Sciatic nerve (tissue), 2 donors: Measurements from ENCODE around the gene CEP131. TPM values are rescaled to one million over a fixed set of nuclear protein-coding genes. Genes with fewer than 3 reads are reported as not detected.
"Not testable (repeated sequence)": the region's sequence is repeated elsewhere in the genome, so short reads cannot be mapped to it uniquely, and the experiment has no call there.

Source experiments
- ATAC-seq: fragments of 200-7000 bp; cut with Tn5 transposase; one replicate; pipeline ENCODE4 v1.9.1; 2020; ENCODE audit warnings: mild to moderate bottlenecking, moderate library complexity
- DNase-seq: peaks from one replicate; pipeline ENCODE4 v3.0.0-alpha.2; 2020; ENCODE audit warnings: low spot score
- intact Hi-C: fragments of 100-400 bp; cut with DNase I; formaldehyde crosslinking; loops from one replicate; pipeline ENCODE4 v1.14.2; 2022
- total RNA-seq: library from RNA; stranded (reverse); fragmentation: NEBNext Ultra II Directional; extraction: Animal tissue kit (Norgen Biotek cat#: 25700); gene quantifications from one replicate; pipeline ENCODE4 v1.2.1, GENCODE V29; 2021
- donor health status: DM: no; HTN: no; CAD: no.
- donor health status: DM: no; HTN: no; CAD: no.

Gene CEP131
- total RNA-seq, 1 donor from 2014 or later = 10.1 TPM

DNA sequence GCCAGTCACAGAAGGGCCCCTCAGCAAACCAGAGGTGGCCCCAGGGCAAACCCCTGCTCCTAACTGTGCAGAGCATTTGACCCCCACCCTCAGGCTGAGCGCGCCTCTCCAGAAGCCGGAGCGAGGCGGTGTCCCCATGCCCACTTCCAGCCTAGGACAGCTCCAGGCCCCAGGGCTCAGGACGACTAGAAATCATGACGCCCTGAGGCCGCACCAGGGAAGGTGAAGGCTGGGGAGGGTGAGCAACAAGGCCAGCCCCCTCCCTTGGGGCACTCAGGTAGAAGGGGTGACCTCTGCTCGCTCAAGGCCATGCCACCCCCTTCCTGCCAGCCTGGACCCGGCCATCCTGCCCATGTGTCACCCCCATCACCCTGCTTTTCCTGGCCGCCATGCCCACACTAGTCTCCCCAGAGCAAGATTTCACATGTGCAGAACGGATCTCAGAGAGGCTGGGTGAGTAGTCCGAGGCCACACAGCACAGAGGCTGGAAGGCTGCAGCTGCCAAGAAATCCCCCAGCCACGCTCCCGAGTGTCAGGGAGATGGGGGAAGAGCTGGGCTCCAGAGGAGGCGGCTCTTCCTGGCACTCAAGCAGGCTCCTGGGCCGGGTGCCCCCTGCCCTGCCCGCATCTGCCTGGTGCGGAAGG lies 59.6 kb downstream of the CEP131 start:
- DNase-seq = no peak
- intact Hi-C loops = no loop called here
- no peak for ATAC-seq

DNA sequence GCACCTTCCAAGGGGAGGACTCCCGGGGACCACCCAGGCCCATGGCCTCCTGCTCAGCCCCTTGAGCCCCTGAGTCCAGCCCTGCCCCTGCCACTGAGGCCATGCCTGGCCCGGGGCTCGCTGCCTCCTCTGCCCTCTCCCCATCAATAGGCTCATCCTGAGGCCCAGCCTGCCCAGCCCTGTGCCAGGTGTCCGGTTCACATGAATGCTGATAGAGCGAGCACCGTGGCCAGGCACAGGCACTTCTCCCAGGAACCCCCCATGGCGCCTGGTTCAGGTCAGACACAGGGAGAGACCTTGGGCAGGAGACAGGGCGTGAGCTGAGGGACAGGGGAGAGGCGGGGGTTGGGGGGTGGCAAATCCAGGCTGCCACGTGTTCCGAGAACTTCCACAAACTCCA lies 60.3 kb downstream of the CEP131 start:
- no peak for DNase-seq
- intact Hi-C loops = no loop called here

DNA sequence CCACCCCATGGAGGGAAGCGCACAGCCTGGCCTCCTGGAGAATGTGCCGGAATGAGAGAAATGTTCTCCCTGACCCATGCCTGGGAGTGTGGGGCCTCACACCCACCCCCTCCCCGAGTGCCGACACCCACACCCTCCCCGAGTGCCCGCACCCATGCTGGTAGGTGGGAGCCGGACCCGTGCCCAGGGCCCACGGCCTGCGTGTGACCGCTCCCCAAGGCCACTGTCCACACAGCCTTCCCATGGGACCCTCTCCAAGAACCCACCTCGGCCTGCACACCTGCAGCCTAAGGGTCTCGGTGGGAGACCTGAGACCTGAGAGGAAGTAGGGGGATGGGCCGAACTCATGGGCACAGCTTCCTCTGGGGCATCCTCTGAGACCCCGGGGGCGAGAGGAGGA lies 60.8 kb downstream of the CEP131 start:
- intact Hi-C loops = no loop called here
- no peak for DNase-seq
- ATAC-seq = no peak

More for the DNA sequence above, 60.3 kb downstream of the CEP131 start:
- no peak for ATAC-seq

DNA sequence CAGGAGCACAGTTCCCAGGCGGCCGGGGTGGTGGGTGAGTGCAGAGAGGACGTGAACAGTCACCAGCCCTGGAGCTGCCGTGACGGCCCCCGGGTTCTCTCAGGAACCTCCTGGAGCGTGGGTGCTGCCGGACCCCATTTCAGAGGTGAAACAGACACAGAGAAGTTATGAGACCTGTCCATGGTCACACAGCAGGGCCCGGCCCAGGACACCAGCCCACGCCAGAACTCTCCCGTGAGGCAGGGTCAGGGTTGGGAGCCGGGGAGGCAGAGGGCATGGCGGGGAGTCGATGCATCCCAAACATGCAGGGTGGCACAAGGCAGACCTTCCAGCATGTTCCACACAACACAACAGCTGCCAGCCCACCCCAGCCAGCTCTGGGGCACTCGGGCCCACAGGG lies 61.2 kb downstream of the CEP131 start:
- ATAC-seq = no peak

DNA sequence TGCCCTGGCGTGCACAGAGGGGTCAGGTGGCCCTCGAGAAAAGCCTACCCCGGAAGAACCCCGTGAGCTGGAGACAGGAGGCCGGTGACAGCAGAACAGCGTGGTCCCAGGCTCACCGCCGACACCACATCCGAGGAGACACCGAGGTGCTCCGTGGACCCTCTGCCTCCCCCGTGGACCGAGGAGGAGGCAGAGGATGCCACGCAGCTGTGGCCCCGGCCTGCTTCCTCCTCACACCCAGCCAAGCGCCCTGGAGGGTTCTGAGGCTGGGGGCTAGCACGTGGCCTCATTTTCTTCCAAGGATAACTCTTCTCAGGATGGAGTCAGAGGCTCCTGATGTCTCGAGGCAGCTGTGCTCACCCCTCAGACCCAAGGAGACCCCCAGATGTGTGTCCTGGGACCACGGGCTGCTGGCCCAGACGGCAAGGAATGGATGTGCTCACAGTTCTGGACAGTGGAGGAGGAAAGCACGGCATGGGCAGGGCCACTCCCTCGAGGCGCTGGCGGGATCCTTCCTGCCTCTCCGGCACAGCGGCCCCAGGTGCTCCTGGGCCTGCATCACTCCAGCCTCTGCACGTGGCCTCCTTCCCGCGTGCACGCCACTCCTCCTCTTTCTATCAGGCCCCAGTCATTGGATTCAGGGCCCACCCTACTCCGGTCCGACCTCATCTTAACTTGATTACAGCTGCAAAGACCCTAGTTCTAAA lies 61.9 kb downstream of the CEP131 start:
- ATAC-seq (peak; percentile 61), DNase-seq (no peak)
- intact Hi-C loops = no loop called here

More for the DNA sequence above, 61.2 kb downstream of the CEP131 start:
- DNase-seq = no peak
- intact Hi-C loops = no loop called here

DNA sequence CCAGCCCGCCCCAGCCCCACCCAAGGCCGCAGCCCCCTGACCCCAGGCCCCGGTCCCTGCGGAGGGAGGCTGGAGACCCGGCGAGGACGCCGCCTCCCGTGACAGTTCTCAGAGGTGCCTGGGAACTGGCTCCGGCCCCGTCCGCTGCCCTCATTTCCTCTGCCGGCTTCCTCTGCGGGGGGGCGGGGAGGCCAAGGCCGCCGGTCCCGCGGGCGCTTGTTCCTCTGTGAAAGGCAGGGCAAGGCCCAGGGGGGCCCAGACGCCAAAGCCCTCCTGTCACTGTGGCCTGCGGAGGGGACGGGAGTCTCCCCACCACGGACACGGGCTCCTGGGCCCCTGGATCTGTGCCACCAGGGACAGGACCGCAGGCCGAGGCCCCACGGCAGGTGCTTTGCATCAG lies 62.5 kb downstream of the CEP131 start:
- ATAC-seq (peak; percentile 21), DNase-seq (no peak)
- intact Hi-C loops = no loop called here

DNA sequence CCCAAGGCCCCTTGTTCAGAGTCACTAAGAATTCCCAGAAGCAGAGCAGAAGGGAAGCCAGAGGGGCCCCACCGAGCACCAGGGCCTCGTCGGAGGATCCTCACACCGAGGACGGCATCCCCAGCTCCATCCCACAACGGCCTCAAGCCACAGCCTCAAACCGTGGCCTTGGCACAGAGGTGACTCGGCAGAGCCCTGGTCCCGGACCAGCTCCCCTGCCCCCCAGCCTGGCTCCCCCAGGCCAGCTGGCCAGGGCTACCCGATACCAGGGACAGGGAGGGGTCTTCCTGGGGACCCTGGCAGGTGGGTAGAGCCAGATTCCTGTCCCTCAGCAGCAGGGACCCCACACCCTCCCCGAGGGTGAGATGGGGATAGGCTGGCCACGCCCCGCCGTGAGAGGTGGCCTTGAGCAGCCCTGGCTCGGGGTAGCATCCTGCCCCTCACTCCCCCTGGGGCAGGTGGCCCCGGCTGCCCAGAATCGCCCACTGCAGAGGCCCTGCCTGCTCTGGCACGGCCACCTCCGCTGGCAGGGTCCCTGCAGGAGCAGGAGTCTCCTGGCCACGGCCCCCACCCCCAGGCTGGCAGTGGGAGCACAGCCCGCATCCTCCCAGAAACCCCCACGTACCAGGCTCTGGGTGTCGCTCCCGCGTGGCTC lies 63.0 kb downstream of the CEP131 start:
- no peak for DNase-seq
- ATAC-seq = no peak
- intact Hi-C loops = no loop called here

DNA sequence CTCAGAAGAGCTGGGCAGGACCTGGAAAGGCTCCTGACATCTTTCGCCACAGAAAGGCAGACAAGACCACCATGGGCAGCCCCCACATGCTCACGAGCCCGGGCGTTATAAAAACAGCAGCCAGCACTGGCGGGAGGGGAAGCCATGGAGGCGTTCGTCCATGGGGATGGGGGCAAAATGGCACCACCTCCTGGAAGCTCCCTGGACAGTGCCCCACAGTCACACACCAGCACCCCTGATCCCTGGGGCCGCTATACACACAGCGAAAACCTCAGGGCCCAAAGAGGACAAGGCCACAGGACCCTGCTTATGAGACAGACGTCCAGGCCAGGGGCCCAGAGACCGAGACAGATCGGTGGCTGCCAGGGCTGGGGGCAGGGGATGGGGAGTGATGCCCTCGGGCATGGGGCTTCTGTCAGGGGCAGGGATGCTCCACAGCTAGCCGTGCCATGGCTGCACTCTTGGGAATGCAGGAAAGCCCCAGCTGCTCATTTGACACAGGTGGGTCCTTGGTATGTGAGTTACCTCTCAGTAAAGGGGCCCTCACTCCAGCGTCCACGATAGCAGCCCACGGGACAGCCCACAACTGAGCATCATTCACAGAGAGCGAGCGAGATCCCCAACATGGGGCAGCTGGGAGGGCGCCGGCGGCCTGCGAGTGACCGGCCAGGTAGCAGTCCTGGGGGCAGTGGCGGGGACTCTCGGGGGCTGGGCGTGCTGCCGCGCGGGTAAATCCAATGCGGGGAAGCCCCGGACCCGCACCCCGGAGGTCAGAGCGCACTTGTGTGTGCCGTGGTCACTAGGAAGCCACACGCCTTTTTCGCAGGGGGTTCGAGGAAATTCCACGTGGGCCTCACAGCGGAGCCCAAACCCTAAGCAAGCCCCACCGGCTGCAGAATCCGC lies 63.8 kb downstream of the CEP131 start:
- ATAC-seq (no peak), DNase-seq (no peak)
- intact Hi-C loops = no loop called here

DNA sequence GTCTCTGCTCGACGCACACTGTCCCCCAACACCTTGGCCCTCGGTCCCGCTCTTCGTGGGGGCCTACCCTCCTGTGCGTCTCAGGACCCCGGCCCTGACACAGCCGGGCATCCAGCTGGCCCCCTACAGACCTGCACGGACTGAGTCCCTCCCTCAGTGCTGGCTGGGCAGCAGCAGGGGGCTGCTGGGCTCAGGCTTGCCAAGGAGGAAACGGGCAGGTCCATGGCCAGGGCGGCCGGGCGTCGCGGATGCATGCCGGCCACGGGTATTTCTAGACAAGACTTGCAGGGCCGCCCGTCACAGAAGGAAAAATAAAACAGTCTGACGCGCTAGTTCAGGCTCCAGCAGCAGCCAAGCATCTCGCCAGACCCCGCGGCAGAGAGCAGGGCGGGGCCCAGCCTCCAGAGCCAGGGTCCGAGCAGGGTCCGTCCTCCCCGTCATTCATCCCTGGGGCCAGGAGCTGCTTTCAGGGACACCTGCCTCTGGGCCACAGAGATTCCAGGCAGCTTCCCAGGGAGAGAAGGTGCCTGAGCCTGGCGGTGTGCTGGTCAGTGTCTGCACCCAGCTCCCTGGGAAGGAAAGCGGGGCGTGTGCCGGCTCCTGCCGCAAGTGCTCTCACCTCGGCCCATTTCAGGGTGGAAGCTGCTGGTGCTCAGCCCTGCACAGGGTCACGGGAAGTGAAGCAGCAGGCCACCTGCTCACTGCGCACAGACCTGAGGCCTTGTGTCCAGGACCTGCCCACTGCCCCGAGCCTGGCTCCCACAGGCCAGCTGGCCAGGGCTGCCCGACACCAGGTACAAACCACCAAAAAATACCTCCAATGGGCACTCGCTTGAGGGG lies 64.7 kb downstream of the CEP131 start:
- intact Hi-C loops = no loop called here
- no peak for DNase-seq
- no peak for ATAC-seq

DNA sequence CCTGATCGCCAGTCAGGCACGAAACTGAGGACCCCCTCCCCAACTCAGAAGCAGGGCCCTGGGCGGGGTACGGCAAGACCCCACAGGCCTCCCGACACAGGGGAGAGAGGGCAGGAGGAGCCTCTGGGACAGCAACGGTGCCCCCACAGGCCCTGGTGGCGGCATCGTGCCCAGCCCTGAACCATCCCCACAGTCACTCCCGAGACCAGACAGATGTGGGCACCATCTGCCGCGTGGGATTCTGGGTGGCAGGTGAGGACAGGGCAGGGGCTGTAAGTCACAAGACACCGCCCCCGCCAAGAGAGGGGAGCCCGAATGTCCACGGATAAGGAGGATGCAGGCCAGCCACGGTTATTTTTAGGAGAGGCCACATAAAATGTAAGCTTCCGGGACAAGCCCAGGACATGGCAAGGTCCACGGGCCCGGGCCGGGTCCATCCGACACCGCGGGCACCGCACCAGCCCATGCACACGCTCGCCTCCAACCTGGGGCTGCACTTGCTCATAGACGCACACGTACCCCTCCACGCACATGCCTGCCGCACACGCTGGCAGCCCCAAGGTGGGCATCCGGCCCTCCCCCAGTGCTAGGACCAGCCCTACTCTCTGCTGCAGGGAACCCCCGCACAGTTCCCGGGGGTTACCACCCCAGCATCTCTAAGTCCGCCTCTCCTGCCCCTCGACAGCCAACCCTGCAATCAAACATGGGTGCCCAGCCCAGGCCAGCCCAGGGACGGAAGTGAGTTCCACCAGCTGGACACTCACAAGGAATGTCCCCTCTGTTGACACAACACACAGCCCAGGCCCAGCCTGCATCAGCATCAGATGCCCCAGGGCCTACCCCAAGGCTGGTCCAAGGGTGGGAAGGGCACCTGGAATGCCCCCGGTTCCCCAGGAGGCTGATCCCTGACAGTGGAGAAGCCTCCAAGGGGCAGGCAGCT lies 65.6 kb downstream of the CEP131 start:
- no peak for DNase-seq
- intact Hi-C loops = no loop called here
- no peak for ATAC-seq

DNA sequence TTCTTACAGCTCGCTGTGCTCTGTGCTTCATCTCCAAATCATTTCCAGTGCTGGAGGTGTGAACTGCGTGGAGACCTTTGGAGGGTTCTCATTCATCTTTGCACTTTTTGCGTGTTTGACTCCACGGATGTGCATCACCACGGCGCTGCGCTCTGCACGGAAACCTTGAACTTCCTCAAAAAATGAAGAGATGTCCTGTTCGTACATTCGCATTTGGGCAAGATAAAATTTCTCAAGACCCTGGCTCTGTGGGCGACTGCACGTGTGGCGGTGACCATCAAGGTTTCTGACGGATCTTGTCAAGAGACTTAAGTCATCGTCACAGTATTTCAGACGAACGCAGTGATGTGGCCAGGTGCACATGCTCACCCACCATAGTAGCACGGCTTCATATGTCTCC lies 67.8 kb downstream of the CEP131 start:
- ATAC-seq (no peak), DNase-seq (no peak)
- intact Hi-C loops = no loop called here

DNA sequence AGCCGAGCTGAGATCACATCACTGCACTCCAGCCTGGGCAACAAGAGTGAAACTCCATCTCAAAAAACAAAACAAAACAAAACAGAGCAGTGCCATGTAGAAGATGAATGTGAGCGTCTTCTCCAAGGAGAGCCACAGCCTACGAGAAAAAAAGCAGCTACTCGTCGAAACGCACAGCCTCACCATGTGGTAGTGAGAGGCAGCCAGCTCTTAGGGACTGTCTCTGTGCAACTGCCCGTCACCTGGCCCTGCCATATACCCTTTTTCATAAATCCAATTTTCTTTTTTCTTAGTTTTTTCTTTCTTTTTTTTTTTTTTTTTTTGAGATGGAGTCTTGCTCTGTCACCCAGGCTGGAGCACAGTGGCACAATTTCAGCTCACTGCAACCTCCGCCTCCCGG lies 68.7 kb downstream of the CEP131 start:
- intact Hi-C loops, ATAC-seq, DNase-seq: not testable (repeated sequence)

DNA sequence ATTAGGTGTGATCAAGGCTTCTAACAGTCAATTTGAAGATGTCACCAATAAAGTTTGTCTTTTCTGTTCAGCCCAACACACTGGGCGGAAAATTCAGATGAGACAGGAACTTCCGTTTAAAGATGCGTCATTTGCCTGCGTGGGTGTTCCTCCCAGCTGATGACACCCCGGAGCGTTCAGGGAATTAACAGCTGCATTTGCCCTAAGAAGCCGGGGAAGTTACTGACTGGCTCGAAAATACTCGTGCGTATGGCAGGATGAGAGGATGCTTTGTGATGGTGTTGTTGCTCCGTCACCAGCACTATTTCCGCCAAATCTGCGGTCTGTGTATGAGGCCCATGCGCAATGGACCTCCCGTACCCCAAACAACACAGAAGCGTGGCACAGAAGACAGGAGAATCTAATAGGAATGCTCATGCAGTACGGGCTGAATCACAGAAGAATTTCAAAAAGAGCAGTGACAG lies 69.4 kb downstream of the CEP131 start:
- intact Hi-C loops = no loop called here
- peak; percentile 91 for ATAC-seq
- DNase-seq = no peak

DNA sequence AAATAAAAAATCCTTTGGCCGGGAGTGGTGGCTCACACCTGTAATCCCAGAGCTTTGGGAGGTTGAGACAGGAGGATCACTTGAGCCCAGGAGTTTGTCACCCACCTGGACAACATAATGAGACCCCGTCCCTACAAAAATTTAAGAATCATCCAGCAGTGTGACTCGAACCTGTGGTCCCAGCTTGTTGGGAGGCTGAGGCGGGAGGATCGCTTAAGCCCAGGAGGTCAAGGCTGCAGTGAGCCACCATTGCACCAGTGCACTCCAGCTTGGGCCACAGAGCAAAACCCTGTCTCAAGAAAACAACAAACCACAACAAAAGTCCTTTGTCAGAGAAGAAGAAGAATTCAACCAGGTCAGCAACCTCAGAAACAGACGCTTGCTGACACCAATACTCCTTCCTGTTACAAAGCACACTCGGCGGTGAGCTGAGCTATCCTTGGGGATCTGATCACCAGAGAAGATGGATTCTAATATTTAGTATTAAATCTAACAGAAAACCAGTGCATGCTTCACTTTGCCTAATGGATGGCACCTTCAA lies 70.4 kb downstream of the CEP131 start:
- intact Hi-C loops = no loop called here
- no peak for DNase-seq
- peak; percentile 61 for ATAC-seq

DNA sequence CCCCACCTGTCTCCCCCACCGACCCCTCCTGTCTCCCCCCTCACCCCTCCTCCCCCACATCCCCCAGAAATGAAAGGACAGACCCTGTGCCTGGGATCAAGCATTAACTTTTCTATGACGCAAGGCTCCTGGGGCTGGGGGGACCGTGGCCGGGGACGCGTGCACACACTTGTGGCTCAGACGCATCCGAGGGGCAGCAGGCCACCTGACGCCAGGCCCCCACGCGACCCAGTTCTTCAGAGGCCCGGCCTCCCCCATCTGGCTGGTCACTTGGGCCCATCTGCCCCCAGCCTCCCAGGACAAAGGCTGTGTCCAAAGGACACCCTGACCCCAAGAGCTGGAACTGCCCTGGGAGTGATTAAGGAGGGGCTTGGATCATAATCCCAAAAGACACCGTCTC lies 71.5 kb downstream of the CEP131 start:
- intact Hi-C loops = no loop called here

DNA sequence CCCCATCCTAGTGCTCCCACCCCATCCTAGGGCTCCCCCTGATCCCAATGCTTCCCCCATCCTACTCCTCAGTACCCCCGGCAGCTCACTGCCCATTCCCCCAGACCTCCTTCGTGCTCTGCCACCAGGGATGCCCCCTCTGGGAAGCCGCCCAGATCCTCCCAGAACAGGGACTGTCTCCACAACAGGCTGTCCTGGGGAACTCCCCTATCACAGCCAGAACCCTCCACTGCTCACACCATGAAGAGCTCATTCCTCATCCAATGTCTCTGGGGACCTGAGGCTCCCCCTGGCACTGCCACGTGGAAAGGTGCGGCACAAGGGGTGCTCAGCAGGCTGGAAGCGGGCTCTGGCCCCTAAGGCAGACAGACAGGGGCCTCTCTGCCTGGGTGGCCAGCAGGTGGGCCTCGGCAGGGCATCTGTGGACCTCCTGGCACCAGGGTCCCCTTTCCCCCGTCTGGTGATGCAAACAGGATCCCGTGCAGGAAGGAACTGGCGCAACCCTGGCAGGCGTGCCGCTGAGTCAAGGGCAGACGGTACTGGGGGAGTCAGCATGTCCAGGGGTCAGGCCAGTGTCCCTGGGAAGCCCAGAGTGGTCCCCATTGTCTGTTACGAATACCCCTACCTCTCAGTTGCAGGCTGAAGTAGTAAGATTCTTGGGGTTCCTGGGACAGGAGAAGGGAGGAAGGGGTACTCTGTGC lies 72.2 kb downstream of the CEP131 start:
- ATAC-seq (no peak), DNase-seq (no peak)
- intact Hi-C loops = no loop called here

More for the DNA sequence above, 71.5 kb downstream of the CEP131 start:
- DNase-seq (no peak), ATAC-seq (no peak)
